Gastroesophageal sphincter (tissue), 4 donors: ENCODE measurements around the gene C1QTNF9B. TPM values are rescaled to one million over a fixed set of nuclear protein-coding genes. Genes with fewer than 3 reads are reported as not detected.
"Not testable (repeated sequence)": the region's sequence is repeated elsewhere in the genome, so short reads cannot be mapped to it uniquely, and the experiment has no call there.

Experiments used
- ATAC-seq: fragments of 150-250 bp; one replicate; pipeline ENCODE4 v1.9.1; 2016; ENCODE audit warnings: mild to moderate bottlenecking, moderate library complexity
- H3K27ac ChIP-seq, 4 donors: fragments of 200-600 bp; sonication (generic) in 3 of 4; 1 replicate in 3 of 4; 2 replicates in 1 of 4; pipeline ENCODE4 v1.5.1; 2016 to 2019
- H3K27me3 ChIP-seq: fragments of 200-600 bp; sonication (generic); one replicate; pipeline ENCODE4 v1.5.1; 2019
- H3K36me3 ChIP-seq, 2 donors: fragments of 200-600 bp; sonication (generic); one replicate each; pipeline ENCODE4 v1.5.1; 2019; ENCODE audit warnings: control low read depth in 1 of 2
- H3K4me1 ChIP-seq, 3 donors: fragments of 200-600 bp; sonication (generic); 1 replicate in 2 of 3; 2 replicates in 1 of 3; pipeline ENCODE4 v1.5.1; 2016 to 2019; ENCODE audit warnings: control low read depth in 2 of 3
- H3K4me3 ChIP-seq, 2 donors: fragments of 200-600 bp; sonication (generic); one replicate each; pipeline ENCODE4 v1.5.1; 2019; ENCODE audit warnings: mild to moderate bottlenecking in 1 of 2, moderate library complexity in 1 of 2
- H3K9me3 ChIP-seq, 3 donors: fragments of 200-600 bp; sonication (generic); one replicate each; pipeline ENCODE4 v1.5.1; 2017 to 2019; ENCODE audit warnings: control low read depth in 2 of 3
- EP300 ChIP-seq: sonication (generic); formaldehyde crosslinking; IDR thresholded peaks from one replicate; pipeline ENCODE4 v1.6.1; 2017; ENCODE audit warnings: antibody characterized with exemption, mild to moderate bottlenecking
- POLR2A ChIP-seq, 2 donors: fragments of 450-650 bp; IDR thresholded peaks; one replicate each; pipeline ENCODE4 v1.6.1; 2017; ENCODE audit warnings: antibody characterized with exemption in 2 of 2, mild to moderate bottlenecking in 2 of 2, moderate library complexity in 1 of 2
- POLR2AphosphoS5 ChIP-seq: sonication (generic); formaldehyde crosslinking; IDR thresholded peaks from one replicate; pipeline ENCODE4 v1.6.1; 2017; ENCODE audit warnings: antibody characterized with exemption
- WGBS, 2 donors: methylation state at CpG; one replicate each; pipeline ENCODE4 v1.1.5; 2018; ENCODE audit warnings: low coverage in 1 of 2; 5-methylcytosine and 5-hydroxymethylcytosine counted together
- total RNA-seq, 4 donors: library from RNA; depleted of rRNA; stranded (reverse); fragments of >200 nt; gene quantifications; one replicate each; pipeline ENCODE4 v1.1.0, GENCODE V29; 2016
- TF ChIP-seq, protein P1 (sequence below), 4 experiments: fragments of 200-600 bp in 2 of 4; fragments of 450-650 bp in 2 of 4; sonication (generic) in 1 of 4; IDR thresholded peaks; one replicate each; pipeline ENCODE4 v1.5.1; 2017 to 2019; ENCODE audit warnings: antibody characterized with exemption in 4 of 4, mild to moderate bottlenecking in 2 of 4, moderate library complexity in 2 of 4

The C1QTNF9B gene
- total RNA-seq = 1 to 10 TPM in 1 of 4 donors, under 1 TPM in 1, not detected in 2; 0.37 to 2.6 TPM

DNA sequence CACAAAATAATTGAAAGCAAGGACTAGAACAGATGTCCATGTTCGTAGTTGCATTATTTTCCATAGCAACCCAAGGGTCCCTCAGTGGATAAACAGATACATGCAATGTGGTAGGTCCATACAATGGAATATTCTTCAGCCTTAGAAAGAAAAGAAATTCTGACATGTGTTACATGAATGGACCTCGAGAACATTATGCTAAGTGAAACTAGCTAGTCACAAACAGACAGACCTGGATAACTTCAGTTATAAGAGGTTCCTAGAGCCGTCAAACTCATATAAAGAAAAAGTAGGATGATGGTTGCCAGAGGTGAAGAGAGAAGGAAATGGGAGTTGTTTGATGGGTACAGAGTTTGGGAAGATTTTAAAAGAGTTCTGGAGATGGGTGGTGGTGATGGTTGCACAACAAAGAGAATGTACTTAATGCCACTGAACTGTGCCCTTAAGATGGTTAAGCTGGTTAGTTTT, at the start of gene C1QTNF9B:
C1QTNF9B (minus strand) TSS at position 51 of the 468 bp plus-strand sequence.
- H3K4me3 ChIP-seq, ATAC-seq, H3K9me3 ChIP-seq, H3K4me1 ChIP-seq, H3K36me3 ChIP-seq, H3K27ac ChIP-seq: not testable (repeated sequence)
- H3K27me3 ChIP-seq = peaks cover 17% of the 10 kb centered on the region
- WGBS, 2 donors = 56 to 83% methylated on average over 2 to 3 of the region's 3 CpGs

DNA sequence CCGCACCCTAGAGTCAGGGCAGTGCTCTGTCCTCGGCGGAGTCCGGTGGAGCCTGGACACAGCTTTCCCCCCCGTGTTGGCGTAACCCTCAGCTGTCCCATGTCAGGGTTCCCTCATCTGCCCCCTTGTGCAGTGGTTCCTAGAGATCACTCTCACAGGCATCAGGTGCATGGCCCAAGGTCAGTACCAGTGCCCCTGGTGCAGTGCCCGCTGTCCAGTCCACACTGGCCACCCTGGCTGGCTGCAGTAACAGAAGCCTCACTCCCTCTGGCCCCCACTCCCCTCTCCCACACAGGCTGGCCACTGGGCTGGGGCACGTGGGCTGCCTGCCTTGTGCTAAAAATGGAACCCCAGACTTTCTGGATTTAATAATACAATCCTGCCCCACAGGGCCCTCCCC, 49.6 kb upstream of the C1QTNF9B start:
- Histone ChIP-seq H3K4me3 (no peak overlapping the region), H3K4me1 (no peaks in the 10 kb centered on the region), H3K27me3 (peaks cover 34% of the 10 kb centered on the region), H3K27ac (no peak overlapping the region), H3K36me3 (no peaks in the 10 kb centered on the region), H3K9me3 (no peaks in the 10 kb centered on the region)
- ATAC-seq = no peak
- TF ChIP-seq EP300 (no peak), POLR2A (IDR thresholded peaks at IDR 0.05) (no peak), POLR2AphosphoS5 (no peak)
- TF ChIP-seq, protein P1, sequence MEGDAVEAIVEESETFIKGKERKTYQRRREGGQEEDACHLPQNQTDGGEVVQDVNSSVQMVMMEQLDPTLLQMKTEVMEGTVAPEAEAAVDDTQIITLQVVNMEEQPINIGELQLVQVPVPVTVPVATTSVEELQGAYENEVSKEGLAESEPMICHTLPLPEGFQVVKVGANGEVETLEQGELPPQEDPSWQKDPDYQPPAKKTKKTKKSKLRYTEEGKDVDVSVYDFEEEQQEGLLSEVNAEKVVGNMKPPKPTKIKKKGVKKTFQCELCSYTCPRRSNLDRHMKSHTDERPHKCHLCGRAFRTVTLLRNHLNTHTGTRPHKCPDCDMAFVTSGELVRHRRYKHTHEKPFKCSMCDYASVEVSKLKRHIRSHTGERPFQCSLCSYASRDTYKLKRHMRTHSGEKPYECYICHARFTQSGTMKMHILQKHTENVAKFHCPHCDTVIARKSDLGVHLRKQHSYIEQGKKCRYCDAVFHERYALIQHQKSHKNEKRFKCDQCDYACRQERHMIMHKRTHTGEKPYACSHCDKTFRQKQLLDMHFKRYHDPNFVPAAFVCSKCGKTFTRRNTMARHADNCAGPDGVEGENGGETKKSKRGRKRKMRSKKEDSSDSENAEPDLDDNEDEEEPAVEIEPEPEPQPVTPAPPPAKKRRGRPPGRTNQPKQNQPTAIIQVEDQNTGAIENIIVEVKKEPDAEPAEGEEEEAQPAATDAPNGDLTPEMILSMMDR (IDR thresholded peaks at IDR 0.05) = no peak
- WGBS, 2 donors = 100% methylated on average over 2 of the region's 8 CpGs; no CpG with 5 or more reads in 1 of the 2 donors

DNA sequence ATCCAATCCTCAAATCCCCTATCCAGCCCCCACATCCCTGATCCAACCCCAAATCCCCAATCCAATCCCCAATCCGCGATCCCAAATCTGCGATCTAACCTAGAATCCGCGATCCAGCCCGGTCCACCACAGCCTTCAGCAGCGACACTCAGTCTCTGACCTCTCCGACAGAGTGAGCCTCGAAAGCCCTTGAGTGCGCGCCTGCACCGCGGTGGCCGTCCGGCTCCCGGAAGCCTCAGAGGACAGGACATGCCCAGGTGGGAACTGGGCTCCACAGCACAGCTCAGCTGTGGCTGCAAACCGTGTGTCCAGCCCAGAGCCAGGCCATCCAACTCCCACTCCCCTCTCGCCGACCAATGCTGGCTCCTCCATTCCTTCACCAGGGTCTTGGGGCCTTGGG, 48.8 kb upstream of the C1QTNF9B start:
- Histone ChIP-seq H3K4me1 (no peaks in the 10 kb centered on the region), H3K4me3 (no peak overlapping the region), H3K9me3 (no peaks in the 10 kb centered on the region), H3K36me3 (no peaks in the 10 kb centered on the region), H3K27ac (no peak overlapping the region), H3K27me3 (peaks cover 34% of the 10 kb centered on the region)
- ATAC-seq = no peak
- 69 to 89% methylated on average over 9 to 16 of the region's 19 CpGs for WGBS, 2 donors
- TF ChIP-seq POLR2A (IDR thresholded peaks at IDR 0.05) = no peak
- TF ChIP-seq, protein P1 (IDR thresholded peaks at IDR 0.05) = no peak
- TF ChIP-seq POLR2AphosphoS5 = no peak
- no peak for TF ChIP-seq EP300

DNA sequence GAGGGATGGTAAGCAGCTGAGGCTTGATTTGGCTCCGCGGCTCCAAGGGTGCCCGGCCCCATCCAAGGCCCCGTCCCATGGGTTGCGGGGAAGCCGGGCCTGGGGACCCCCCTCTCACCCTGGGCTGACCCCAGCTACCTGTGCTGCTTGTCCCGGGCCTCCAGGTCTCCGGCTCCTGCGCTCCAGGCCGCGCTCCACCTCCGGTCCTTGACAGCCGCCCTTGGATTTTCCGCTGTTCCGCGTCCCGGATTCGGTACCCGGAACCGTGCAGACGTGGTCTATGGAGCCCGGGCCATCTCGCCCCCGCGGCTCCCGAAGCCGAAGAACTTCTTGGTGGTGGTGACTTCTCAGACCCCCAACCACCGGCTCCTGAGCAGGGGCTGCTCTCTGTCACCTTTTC, 48.3 kb upstream of the C1QTNF9B start:
- no peaks in the 10 kb centered on the region for H3K9me3 ChIP-seq
- H3K27ac ChIP-seq = no peak overlapping the region
- TF ChIP-seq POLR2A (IDR thresholded peaks at IDR 0.05) = no peak
- no peak for TF ChIP-seq POLR2AphosphoS5
- TF ChIP-seq, protein P1 (IDR thresholded peaks at IDR 0.05) = no peak
- no peak for TF ChIP-seq EP300
- 25 to 88% methylated on average over 6 to 10 of the region's 28 CpGs for WGBS, 2 donors
- no peak for ATAC-seq
- no peak overlapping the region for H3K4me3 ChIP-seq
- peaks cover 34% of the 10 kb centered on the region for H3K27me3 ChIP-seq
- H3K4me1 ChIP-seq = no peaks in the 10 kb centered on the region
- no peaks in the 10 kb centered on the region for H3K36me3 ChIP-seq

DNA sequence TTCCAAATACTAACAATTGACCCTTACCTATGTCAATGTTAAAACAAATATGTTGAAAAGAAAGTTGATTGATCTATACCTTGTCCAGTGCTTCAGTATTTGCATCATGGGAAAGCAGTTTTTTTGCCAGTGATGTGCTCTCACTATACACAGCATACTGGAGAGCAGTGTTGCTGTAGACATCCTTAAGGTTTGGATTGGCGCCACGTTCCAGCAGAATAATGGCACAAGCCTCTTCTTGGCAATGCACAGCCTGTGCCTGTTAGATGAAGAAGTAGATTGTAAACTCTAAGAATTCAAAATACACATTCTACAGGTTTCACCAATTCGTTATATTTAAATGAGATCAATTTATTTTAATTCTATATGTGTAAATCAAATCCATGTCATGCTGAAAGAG, 43.9 kb upstream of the C1QTNF9B start:
- H3K9me3 ChIP-seq = no peaks in the 10 kb centered on the region
- H3K36me3 ChIP-seq = no peaks in the 10 kb centered on the region
- H3K4me3 ChIP-seq = no peak overlapping the region
- no peaks in the 10 kb centered on the region for H3K4me1 ChIP-seq
- WGBS, 2 donors = 68 to 75% methylated on average over 3 of the region's 3 CpGs
- ATAC-seq = no peak
- no peak for TF ChIP-seq EP300
- peaks cover 8% of the 10 kb centered on the region for H3K27me3 ChIP-seq
- no peak overlapping the region for H3K27ac ChIP-seq

DNA sequence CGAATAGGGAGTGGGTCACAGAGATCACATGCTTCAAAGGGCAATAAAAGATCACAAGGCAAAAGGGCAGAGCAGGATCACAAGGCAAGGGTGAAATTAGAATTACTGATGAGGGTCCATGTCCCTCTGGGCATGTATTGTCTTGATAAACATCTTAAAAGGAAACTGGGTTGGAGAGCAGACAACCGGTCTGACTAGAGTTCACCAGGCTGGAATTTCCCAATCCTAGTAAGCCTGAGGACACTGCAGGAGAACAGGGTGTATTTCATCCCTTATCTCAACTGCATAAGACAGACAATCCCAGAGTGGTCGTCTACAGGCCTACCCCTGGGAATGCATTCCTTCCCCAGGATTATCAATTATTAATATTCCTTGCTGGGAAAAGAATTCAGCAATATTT, 42.4 kb upstream of the C1QTNF9B start:
- ATAC-seq, H3K4me1 ChIP-seq, H3K27me3 ChIP-seq, H3K9me3 ChIP-seq, H3K4me3 ChIP-seq, H3K27ac ChIP-seq, H3K36me3 ChIP-seq: not testable (repeated sequence)
- 56 to 58% methylated on average over 2 of the region's 3 CpGs for WGBS, 2 donors
